ENCODE measurements around the gene ENAH. TPM values are rescaled to one million over a fixed set of nuclear protein-coding genes. Genes with fewer than 3 reads are reported as not detected.

ENAH gene
- total RNA-seq, 4 donors from 2014 or later, result 8.6 to 42.5 (median 35.9) TPM

DNA sequence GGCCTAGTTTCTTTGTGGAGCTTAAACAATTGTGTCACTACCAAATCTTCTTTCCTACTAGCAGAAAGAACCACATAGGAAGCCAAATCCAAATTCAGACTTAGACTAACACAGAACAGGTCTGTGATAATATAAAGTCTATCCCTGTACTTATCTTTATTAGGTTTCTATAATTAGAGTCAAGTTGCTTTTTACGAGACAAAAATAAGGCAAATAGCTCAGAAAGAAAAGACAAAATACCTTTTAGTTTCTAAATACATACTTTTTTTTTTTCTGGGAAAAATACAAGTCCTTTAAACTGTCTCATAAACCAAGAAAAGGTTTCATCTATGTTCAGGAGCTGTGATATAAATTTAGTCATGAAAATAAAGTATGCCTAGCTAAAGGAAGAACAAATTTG lies 146.2 kb downstream of the ENAH start:
- TF ChIP-seq POLR2A (IDR thresholded peaks at IDR 0.05), result no peak
- TF ChIP-seq, protein P1, sequence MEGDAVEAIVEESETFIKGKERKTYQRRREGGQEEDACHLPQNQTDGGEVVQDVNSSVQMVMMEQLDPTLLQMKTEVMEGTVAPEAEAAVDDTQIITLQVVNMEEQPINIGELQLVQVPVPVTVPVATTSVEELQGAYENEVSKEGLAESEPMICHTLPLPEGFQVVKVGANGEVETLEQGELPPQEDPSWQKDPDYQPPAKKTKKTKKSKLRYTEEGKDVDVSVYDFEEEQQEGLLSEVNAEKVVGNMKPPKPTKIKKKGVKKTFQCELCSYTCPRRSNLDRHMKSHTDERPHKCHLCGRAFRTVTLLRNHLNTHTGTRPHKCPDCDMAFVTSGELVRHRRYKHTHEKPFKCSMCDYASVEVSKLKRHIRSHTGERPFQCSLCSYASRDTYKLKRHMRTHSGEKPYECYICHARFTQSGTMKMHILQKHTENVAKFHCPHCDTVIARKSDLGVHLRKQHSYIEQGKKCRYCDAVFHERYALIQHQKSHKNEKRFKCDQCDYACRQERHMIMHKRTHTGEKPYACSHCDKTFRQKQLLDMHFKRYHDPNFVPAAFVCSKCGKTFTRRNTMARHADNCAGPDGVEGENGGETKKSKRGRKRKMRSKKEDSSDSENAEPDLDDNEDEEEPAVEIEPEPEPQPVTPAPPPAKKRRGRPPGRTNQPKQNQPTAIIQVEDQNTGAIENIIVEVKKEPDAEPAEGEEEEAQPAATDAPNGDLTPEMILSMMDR (IDR thresholded peaks at IDR 0.05), result no peak
- DNase-seq, result no peak
- intact Hi-C loops (cut with DNase I), result no loop called here
- H3K27me3 ChIP-seq, result peaks cover 0 to 3% (median 0%) of the 10 kb centered on the region in 4 donors
- 76 to 90% methylated on average over 1 of the region's 1 CpG for WGBS, 2 donors
- H3K4me1 ChIP-seq, result peaks cover 6 to 17% (median 12%) of the 10 kb centered on the region in 3 donors
- no peak overlapping the region for H3K27ac ChIP-seq
- H3K4me3 ChIP-seq, result no peak overlapping the region
- H3K9me3 ChIP-seq, result no peaks in the 10 kb centered on the region
- peaks cover 0 to 12% (median 0%) of the 10 kb centered on the region in 3 donors for H3K36me3 ChIP-seq

DNA sequence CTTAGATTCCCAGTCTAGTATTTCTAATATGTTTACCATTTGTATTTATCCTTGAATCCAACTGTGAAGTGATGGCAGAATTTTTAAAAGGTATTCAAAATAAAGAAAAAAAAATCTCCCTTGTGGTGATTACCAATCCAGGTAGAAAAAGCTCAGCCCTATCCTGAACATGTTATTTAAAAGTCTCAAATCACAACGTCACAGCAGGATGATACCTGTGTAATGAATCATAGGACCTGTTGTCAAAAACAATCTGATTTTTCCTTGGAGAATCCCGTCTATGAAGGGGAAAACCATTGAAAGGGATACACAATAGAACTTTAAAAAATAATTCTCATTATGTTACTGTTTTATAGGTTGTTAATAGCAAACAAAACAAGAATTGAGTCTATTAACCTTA lies 148.1 kb downstream of the ENAH start:
- Histone ChIP-seq H3K4me3 (no peak overlapping the region), H3K9me3 (no peaks in the 10 kb centered on the region), H3K4me1 (peaks cover 6 to 17% (median 12%) of the 10 kb centered on the region in 3 donors), H3K27me3 (peaks cover 0 to 2% (median 0%) of the 10 kb centered on the region in 4 donors), H3K27ac (no peak overlapping the region), H3K36me3 (peaks cover 0 to 13% (median 0%) of the 10 kb centered on the region in 3 donors)
- no peak for TF ChIP-seq POLR2A (IDR thresholded peaks at IDR 0.05)
- TF ChIP-seq, protein P1 (IDR thresholded peaks at IDR 0.05), result no peak
- WGBS, 2 donors, result 65 to 82% methylated on average over 2 of the region's 2 CpGs
- intact Hi-C loops (cut with DNase I), result no loop called here
- DNase-seq, result no peak

DNA sequence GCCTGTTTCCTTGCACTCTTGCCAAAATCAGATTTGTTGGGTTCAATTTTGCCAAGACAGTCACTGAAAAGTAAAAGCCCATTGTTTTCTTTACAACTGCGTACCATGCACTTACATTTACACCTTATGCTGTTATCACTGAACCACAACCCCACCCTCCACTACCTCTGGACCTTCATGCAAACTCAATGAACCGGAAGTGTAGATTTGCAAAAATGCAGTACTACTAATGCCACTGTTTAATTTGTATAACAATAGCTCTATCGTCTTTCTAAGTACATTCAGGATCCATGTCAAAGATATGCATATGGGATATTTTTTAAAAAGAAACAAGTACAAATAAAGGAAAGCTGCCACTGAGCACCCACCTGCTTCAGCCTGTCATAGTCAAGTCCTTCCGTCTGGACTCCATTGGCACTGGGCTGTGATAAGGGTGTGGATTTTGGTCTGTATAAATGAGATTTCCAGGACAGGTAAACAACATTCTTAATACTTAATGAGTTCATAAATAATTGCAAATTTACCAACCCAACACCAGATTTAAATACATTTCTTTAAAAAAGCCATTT lies 152.2 kb downstream of the ENAH start:
- TF ChIP-seq, protein P1 (IDR thresholded peaks at IDR 0.05), result no peak
- no peak for TF ChIP-seq POLR2A (IDR thresholded peaks at IDR 0.05)
- Histone ChIP-seq H3K4me3 (no peak overlapping the region), H3K27ac (no peak overlapping the region), H3K9me3 (no peaks in the 10 kb centered on the region), H3K27me3 (no peaks in the 10 kb centered on the region), H3K36me3 (peaks cover 0 to 24% (median 0%) of the 10 kb centered on the region in 3 donors), H3K4me1 (no peaks in the 10 kb centered on the region)
- 85 to 87% methylated on average over 4 of the region's 4 CpGs for WGBS, 2 donors
- intact Hi-C loops (cut with DNase I), result no loop called here
- DNase-seq, result no peak

DNA sequence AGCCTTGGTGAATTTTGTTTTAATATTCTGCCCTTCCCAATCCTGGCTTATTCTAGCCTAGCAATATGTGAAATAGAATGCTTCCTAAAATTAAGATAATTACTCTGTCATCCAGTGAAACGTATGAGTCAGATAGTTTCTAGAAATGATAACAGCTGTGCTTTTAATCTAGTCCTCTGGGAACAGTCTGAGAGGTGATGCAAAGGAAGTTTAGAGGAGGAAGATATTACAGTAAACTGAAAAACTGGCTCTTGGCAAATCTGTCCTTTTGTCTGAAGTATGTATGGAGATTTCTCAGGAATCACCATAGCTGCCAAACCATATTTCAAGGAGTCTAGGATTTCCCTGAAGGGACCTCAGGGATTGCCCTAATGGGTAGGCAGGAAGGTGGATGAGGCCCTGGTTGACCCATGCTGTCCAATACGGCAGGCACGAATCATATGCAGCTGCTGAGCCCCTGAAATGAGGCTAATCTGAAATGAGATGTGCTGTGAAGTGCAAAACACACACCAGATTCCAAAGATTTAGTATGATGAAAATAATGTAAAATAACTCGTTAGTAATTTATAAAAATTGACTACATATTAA lies 154.3 kb downstream of the ENAH start:
- Histone ChIP-seq H3K27me3 (no peaks in the 10 kb centered on the region), H3K27ac (no peak overlapping the region), H3K4me3 (no peak overlapping the region), H3K9me3 (no peaks in the 10 kb centered on the region), H3K4me1 (no peaks in the 10 kb centered on the region), H3K36me3 (peaks cover 0 to 24% (median 0%) of the 10 kb centered on the region in 3 donors)
- 52 to 67% methylated on average over 4 of the region's 4 CpGs for WGBS, 2 donors
- DNase-seq, result no peak
- TF ChIP-seq POLR2A (IDR thresholded peaks at IDR 0.05), result no peak
- TF ChIP-seq, protein P1 (IDR thresholded peaks at IDR 0.05), result no peak
- intact Hi-C loops (cut with DNase I), result no loop called here

DNA sequence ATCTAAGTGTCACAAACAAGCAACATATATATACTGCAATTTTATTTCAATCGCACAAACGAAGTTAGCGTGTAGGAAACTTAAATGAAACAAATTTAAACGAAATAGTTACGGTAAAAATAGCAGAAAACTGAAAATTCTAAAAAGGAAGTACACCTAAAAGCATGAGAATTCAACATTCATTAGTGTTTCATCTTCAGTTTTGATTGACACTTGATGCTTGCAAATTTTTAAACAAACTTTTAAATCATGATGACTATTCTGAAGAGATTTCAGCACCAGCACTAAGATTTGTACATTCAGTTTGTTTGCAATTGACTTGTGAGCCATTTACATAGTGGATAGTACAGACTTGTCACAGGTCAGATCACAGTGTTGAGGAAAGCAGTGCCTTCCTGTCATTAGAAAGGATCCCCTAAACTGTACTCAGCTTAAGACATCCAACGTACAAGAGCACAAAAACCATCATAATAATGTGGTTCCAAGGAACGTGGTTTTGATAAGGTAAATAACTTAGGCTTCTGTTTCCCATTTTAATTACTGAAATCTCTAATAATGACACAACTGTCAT lies 158.0 kb downstream of the ENAH start:
- Histone ChIP-seq H3K4me1 (no peaks in the 10 kb centered on the region), H3K27me3 (no peaks in the 10 kb centered on the region), H3K4me3 (no peak overlapping the region), H3K36me3 (peaks cover 0 to 21% (median 0%) of the 10 kb centered on the region in 3 donors), H3K27ac (no peak overlapping the region), H3K9me3 (no peaks in the 10 kb centered on the region)
- no peak for TF ChIP-seq POLR2A (IDR thresholded peaks at IDR 0.05)
- TF ChIP-seq, protein P1 (IDR thresholded peaks at IDR 0.05), result no peak
- intact Hi-C loops (cut with DNase I), result no loop called here
- WGBS, 2 donors, result 71 to 76% methylated on average over 7 of the region's 7 CpGs
- no peak for DNase-seq

Measured in esophagus squamous epithelium (tissue), 5 donors.